Activated CD4-positive, alpha-beta T cell treated with anti-CD3 and anti-CD28 coated beads, Interleukin-2, amount 50 U/mL, for 24 hours (primary cell): Measurements from ENCODE around the gene TDG.
"Not testable (repeated sequence)": the region's sequence is repeated elsewhere in the genome, so short reads cannot be mapped to it uniquely, and the experiment has no call there.

Experiments used
- DNase-seq, 2 donors: peaks; one replicate each; pipeline ENCODE4 v3.0.0-alpha.2; 2020; ENCODE audit warnings: low read depth in 1 of 2, low spot score in 1 of 2

TDG gene

DNA sequence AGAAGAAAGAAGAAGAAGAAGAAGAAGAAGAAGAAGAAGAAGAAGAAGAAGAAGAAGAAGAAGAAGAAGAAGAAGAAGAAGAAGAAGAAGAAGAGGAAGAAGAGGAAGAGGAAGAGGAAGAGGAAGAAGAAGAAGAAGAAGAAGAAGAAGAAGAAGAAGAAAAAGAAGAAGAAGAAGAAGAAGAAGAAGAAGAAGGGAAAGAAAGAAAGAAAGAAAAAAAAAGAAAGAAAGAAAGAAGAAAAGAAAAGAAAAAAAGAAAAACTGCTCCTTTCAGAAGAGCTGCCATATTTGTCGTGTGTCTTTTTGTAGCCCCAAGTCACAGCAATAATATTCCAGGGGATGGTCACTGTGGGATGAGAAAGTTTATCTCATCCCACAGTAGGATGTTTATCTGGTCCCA lies 56.2 kb downstream of the TDG start:
- not testable (repeated sequence) for DNase-seq

DNA sequence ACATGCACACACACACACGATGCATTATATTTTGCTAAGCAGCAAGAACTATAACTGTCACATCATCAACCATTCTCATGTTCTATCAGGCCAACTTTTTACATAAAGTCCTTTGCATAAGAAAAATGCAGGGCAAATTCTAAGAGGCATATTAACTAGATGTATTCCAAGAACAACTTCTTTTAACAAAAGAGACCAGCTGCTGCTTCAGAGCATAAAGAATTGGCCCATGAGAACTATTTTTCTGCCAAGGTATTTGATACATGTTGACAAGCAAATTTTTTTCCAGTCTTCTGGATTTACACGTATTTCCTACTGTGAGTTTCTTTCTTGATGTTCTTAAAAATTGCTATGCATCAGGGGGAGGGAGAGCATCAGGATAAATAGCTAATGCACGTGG lies 57.1 kb downstream of the TDG start:
- no peak for DNase-seq

DNA sequence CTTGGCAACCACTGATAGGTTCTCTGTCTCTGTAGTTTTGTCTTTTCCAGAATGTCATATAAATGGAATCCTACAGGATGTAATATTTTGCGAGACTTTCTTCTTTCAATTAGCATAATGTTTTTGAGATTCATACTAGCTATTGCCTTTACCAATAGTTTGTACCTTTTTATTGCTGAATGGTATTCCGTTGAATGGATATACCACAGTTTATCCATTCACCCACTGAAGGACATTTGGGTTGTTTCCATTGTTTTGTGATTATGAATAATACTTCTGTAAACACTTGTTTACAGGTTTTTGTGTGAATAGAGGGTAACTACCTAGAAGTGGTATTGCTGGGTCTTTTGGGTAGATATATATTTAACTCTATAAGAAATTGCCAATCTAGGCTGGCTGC lies 58.0 kb downstream of the TDG start:
- no peak for DNase-seq

- DNase-seq = no peak
Measured at GRCh38 chr12:104024348-104024747, 58.7 kb downstream of the TDG start.

GRCh38 chr12:104025771-104026170 lies 60.1 kb downstream of the TDG start:
- DNase-seq = no peak

DNA sequence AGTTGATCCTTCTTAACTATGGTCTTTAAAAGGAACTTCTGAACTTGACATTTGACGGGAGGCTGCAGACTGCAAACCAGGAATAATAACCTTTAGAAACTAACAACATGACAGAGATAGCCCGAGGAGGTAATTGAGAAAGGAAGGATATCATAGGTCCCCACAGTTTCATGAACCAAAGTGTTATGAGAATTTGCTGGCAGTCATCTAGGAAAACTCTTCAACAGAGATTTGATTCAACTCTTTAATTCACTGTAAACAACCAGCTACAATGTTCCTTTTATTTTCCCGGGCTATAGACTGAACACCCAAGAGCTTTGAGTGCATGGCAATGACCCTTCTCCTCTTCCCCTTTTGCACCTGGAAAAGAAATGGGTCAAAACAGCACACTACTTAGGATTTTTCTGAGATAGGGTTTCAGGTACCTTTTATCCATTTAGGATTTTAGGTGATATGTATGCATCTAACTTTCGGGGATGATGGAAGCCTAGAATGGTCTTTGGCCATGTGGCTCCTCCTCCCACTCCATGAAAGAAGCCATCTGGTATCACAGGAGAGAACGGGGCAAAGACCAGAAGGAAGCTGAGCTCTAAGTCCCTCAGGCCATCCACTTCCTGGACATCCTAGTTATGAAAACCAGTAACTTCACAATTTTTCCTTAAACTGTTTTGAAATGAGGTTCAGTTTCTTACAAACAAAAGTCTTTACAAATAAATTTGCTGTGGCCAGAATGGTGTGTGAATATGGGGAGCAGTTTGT lies 61.3 kb downstream of the TDG start:
- DNase-seq = no peak

- DNase-seq = not testable (repeated sequence)
Measured at GRCh38 chr12:104030596-104030995, 64.9 kb downstream of the TDG start.

DNA sequence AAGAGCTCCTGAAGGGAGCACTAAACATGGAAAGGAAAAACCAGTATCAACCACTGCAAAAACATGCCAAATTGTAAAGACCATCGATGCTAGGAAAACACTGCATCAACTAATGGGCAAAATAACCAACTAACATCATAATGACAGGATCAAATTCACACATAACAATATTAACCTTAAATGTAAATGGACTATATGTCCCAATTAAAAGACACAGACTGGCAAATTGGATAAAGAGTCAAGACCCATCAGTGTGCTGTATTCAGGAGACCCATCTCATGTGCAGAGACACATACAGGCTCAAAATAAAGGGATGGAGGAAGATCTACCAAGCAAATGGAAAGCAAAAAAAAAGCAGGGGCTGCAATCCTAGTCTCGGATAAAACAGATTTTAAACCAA lies 70.5 kb downstream of the TDG start:
- DNase-seq = not testable (repeated sequence)
